BLaER1 (cell line): Measurements from ENCODE around the gene TMED6.

Experiments
- H3K27ac ChIP-seq: shearing (Covaris generic); formaldehyde crosslinking; 2 replicates; pipeline ENCODE4 v1.8.1; 2022
- H3K27me3 ChIP-seq: shearing (Covaris generic); formaldehyde crosslinking; 2 replicates; pipeline ENCODE4 v1.8.1; 2022
- H3K36me3 ChIP-seq: shearing (Covaris generic); formaldehyde crosslinking; 2 replicates; pipeline ENCODE4 v1.8.1; 2022
- H3K4me1 ChIP-seq: shearing (Covaris generic); formaldehyde crosslinking; 2 replicates; pipeline ENCODE4 v1.8.1; 2022
- H3K4me2 ChIP-seq: shearing (Covaris generic); formaldehyde crosslinking; 2 replicates; pipeline ENCODE4 v1.8.1; 2022
- H3K4me3 ChIP-seq: shearing (Covaris generic); formaldehyde crosslinking; 2 replicates; pipeline ENCODE4 v1.8.1; 2022
- H3K9ac ChIP-seq: shearing (Covaris generic); formaldehyde crosslinking; 2 replicates; pipeline ENCODE4 v1.8.1; 2022
- H3K9me3 ChIP-seq: shearing (Covaris generic); formaldehyde crosslinking; 2 replicates; pipeline ENCODE4 v1.8.1; 2022
- H4K20me1 ChIP-seq: shearing (Covaris generic); formaldehyde crosslinking; 2 replicates; pipeline ENCODE4 v1.8.1; 2022
- Cebpa-rat ChIP-seq: shearing (Covaris generic); IDR thresholded peaks from 2 replicates; pipeline ENCODE4 v1.8.1; 2022

The TMED6 gene

GRCh38 chr16:69381231-69381630, 29.6 kb upstream of the TMED6 start:
- TF ChIP-seq Cebpa-rat = no peak
- Histone ChIP-seq H3K4me2 (peak overlapping the region; percentile 86), H3K4me1 (peaks cover 44% of the 10 kb centered on the region), H3K27ac (no peak overlapping the region; the same call in 1 of the 2 replicates), H3K9me3 (peaks cover 9% of the 10 kb centered on the region), H3K9ac (no peak overlapping the region), H3K27me3 (no peaks in the 10 kb centered on the region), H3K36me3 (peaks cover 82% of the 10 kb centered on the region), H4K20me1 (0 out of 2 replicates have a peak, but pooled peaks cover 6% of the 10 kb centered on the region), H3K4me3 (no peak overlapping the region)

DNA sequence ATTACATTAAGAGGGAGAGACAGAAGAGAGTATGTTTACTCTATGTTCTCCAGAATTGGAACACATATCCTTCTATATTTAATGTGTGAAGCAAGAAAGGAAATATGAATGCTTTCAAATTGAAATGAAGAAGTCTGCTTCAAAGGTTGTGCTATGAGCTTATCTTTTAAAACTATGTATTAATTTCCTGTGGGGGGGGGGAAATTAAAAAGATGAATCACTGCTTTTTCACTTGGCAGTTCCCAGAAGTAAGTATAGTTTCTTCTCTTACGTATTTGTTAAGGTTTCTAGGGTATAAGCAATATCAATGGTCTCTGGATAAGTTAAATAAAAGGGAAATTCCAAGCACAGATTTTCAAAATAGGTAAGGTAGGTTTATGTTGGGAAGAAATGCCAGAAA, 27.2 kb upstream of the TMED6 start:
- no peaks in the 10 kb centered on the region for H4K20me1 ChIP-seq
- H3K4me1 ChIP-seq = peaks cover 45% of the 10 kb centered on the region
- H3K27me3 ChIP-seq = no peaks in the 10 kb centered on the region
- peaks cover 97% of the 10 kb centered on the region for H3K36me3 ChIP-seq
- H3K4me2 ChIP-seq = no peak overlapping the region
- no peak overlapping the region for H3K27ac ChIP-seq
- no peak overlapping the region for H3K4me3 ChIP-seq
- no peak for TF ChIP-seq Cebpa-rat
- no peak overlapping the region for H3K9ac ChIP-seq
- H3K9me3 ChIP-seq = peaks cover 22% of the 10 kb centered on the region

- Histone ChIP-seq H3K4me3 (no peak overlapping the region), H3K4me1 (peaks cover 45% of the 10 kb centered on the region), H3K9ac (no peak overlapping the region), H3K4me2 (no peak overlapping the region), H3K9me3 (peaks cover 22% of the 10 kb centered on the region), H4K20me1 (no peaks in the 10 kb centered on the region), H3K27ac (peak overlapping the region; percentile 21; the same call in 1 of the 2 replicates), H3K36me3 (peaks cover 90% of the 10 kb centered on the region), H3K27me3 (no peaks in the 10 kb centered on the region)
- no peak for TF ChIP-seq Cebpa-rat
Measured at GRCh38 chr16:69378036-69378435, 26.4 kb upstream of the TMED6 start.

GRCh38 chr16:69376393-69377059, 24.9 kb upstream of the TMED6 start:
- H4K20me1 ChIP-seq = no peaks in the 10 kb centered on the region
- peaks cover 43% of the 10 kb centered on the region for H3K4me1 ChIP-seq
- no peak overlapping the region for H3K4me3 ChIP-seq
- H3K9me3 ChIP-seq = peaks cover 22% of the 10 kb centered on the region
- no peak for TF ChIP-seq Cebpa-rat
- H3K27ac ChIP-seq = no peak overlapping the region
- peaks cover 74% of the 10 kb centered on the region for H3K36me3 ChIP-seq
- H3K27me3 ChIP-seq = no peaks in the 10 kb centered on the region
- H3K4me2 ChIP-seq = no peak overlapping the region
- no peak overlapping the region for H3K9ac ChIP-seq

DNA sequence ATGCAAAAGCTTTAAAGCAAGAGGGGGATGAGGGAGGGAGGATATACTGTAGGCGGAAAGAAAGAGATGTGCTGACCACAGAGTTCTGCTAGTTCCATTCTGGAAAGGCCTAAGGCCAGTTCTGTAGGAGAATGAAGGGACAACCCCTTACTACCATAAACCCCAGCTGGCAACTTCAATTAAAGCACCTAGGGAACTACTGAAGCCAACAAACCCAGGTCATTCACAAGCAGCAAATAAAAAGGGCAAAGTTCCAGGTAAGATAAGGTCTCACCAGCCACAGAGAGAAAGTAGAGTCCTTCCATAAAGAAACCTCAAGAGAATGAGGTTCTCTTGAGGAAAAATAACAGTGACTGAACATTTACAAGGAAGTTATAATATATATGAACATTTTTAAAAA, 21.4 kb upstream of the TMED6 start:
- H3K4me2 ChIP-seq = peak overlapping the region; percentile 78
- peaks cover 74% of the 10 kb centered on the region for H3K36me3 ChIP-seq
- peak overlapping the region; percentile 92 for H3K27ac ChIP-seq
- peak overlapping the region; percentile 65 for H3K9ac ChIP-seq
- no peaks in the 10 kb centered on the region for H3K27me3 ChIP-seq
- TF ChIP-seq Cebpa-rat = no peak
- peaks cover 28% of the 10 kb centered on the region for H3K9me3 ChIP-seq
- H3K4me3 ChIP-seq = no peak overlapping the region
- H3K4me1 ChIP-seq = peaks cover 70% of the 10 kb centered on the region
- no peaks in the 10 kb centered on the region for H4K20me1 ChIP-seq

DNA sequence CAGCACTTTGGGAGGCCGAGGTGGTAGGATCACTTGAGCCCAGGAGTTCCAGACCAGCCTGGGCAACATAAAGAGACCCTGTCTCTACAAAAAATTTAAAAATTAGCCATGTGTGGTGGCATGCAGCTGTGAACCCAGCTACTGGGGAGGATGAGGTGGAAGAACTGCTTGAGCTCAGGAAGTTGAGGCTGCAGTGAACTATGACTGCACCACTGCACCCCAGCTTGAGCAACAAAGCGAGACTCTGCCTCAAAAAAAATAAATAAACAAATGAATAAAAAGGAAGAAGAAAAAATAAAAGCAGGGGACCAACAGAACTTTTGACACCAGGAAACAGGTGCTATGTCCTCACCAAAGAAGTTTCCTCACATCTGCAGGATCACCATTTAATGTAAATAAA, 20.0 kb upstream of the TMED6 start:
- Histone ChIP-seq H3K36me3 (peaks cover 74% of the 10 kb centered on the region), H3K4me1 (peaks cover 84% of the 10 kb centered on the region), H4K20me1 (no peaks in the 10 kb centered on the region), H3K9me3 (peaks cover 22% of the 10 kb centered on the region), H3K4me3 (peak overlapping the region; percentile 1; the same call in 1 of the 2 replicates), H3K27ac (peak overlapping the region; percentile 92), H3K9ac (peak overlapping the region; percentile 74; the same call in 1 of the 2 replicates), H3K4me2 (peak overlapping the region; percentile 78), H3K27me3 (no peaks in the 10 kb centered on the region)
- TF ChIP-seq Cebpa-rat = peak; percentile 65; the same call in 1 of the 2 replicates

DNA sequence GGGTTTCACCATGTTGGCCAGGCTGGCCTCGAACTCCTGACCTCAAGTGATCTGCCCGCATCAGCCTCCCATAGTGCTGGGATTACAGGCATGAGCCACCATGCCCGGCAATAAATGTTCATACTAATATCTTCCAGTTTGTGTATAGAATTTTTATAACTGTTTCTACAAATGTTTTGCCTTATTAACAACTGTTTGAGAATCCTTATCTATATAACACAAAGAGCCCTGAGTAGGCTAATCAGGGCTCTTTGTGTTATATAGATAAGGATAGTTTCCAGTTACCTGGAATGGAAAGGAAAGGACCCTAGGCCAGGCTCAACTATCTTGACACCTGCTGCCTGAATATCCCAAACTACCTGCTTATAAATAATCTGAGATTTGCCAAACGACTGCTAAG, 17.3 kb upstream of the TMED6 start:
- H4K20me1 ChIP-seq = no peaks in the 10 kb centered on the region
- peak overlapping the region; percentile 92 for H3K27ac ChIP-seq
- peaks cover 97% of the 10 kb centered on the region for H3K4me1 ChIP-seq
- TF ChIP-seq Cebpa-rat = no peak
- H3K4me3 ChIP-seq = no peak overlapping the region
- 0 out of 2 replicates have a peak overlapping the region, but pooled peaks have one; percentile 15 for H3K9ac ChIP-seq
- H3K9me3 ChIP-seq = peaks cover 6% of the 10 kb centered on the region; the same call in 1 of the 2 replicates
- peaks cover 76% of the 10 kb centered on the region for H3K36me3 ChIP-seq
- H3K27me3 ChIP-seq = no peaks in the 10 kb centered on the region
- H3K4me2 ChIP-seq = peak overlapping the region; percentile 78

DNA sequence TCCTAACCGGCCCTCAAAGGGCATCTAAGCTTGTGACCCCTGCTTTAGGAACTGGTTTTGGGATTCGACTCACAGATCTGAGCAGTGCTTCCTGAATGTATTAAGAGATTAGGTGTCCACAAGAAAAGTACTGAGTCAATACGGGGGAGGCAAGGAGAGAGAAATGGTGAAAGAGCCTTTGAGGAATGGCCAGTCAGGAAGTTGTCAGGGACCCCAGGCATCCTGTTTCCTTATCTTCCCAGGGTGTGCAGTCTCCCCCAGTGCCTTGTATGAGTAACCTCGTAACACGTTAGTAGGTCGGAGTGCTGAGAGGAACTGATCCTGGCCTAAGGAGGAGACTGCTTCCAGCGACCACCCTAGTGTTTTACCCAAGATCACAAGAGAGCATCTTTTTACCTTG, 16.4 kb upstream of the TMED6 start:
- Histone ChIP-seq H4K20me1 (no peaks in the 10 kb centered on the region), H3K27me3 (no peaks in the 10 kb centered on the region), H3K4me2 (peak overlapping the region; percentile 78), H3K4me3 (no peak overlapping the region), H3K27ac (peak overlapping the region; percentile 92), H3K36me3 (peaks cover 84% of the 10 kb centered on the region), H3K9me3 (peaks cover 6% of the 10 kb centered on the region; the same call in 1 of the 2 replicates), H3K4me1 (peaks cover 97% of the 10 kb centered on the region), H3K9ac (peak overlapping the region; percentile 15; the same call in 1 of the 2 replicates)
- no peak for TF ChIP-seq Cebpa-rat

DNA sequence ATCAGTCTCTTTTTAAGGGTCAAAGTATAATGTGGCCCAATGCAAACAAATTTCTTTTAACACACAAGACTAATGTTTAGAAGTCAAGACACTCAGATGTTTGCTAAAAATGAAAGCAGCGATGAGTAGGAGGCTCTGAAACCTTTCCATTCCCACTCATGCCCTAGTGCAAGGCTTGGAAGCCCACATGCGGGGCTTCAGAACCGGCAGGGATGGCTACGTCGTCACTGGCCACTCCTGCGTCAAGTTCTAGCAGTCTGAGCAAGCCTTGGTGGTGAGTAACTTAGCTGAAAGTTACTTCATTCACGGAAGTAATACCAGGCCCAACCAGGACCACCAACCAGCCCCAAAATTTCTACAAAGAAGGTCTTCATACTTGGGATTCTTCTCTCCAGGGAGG, 14.8 kb upstream of the TMED6 start:
- Histone ChIP-seq H3K4me1 (peaks cover 99% of the 10 kb centered on the region), H3K4me3 (no peak overlapping the region), H4K20me1 (no peaks in the 10 kb centered on the region), H3K9me3 (peaks cover 6% of the 10 kb centered on the region; the same call in 1 of the 2 replicates), H3K4me2 (no peak overlapping the region), H3K36me3 (peaks cover 84% of the 10 kb centered on the region), H3K9ac (no peak overlapping the region; the same call in 1 of the 2 replicates), H3K27ac (peak overlapping the region; percentile 13; the same call in 1 of the 2 replicates), H3K27me3 (no peaks in the 10 kb centered on the region)
- no peak for TF ChIP-seq Cebpa-rat

DNA sequence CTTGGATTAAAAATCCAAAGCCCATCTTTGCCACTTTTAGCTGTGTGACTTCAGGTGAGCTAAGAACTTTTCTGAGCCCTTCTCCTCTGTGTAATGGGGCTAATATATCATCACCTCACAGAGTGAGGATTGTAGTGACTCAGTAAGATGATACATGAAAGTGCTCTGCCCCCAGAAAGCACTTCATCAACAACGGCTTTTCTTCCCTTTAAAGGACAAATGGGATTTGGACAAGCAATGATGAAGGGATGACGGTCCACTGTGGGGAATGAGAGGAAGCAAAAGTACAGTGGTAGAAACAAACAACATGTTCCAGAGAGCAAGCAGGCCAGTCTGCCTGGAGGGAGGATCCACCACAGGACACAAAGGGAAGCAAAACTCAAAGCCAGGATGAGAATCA, 14.3 kb upstream of the TMED6 start:
- H3K9me3 ChIP-seq = peaks cover 6% of the 10 kb centered on the region; the same call in 1 of the 2 replicates
- peaks cover 99% of the 10 kb centered on the region for H3K4me1 ChIP-seq
- peaks cover 83% of the 10 kb centered on the region for H3K36me3 ChIP-seq
- no peaks in the 10 kb centered on the region for H3K27me3 ChIP-seq
- no peak for TF ChIP-seq Cebpa-rat
- H3K4me2 ChIP-seq = no peak overlapping the region
- H3K4me3 ChIP-seq = no peak overlapping the region
- no peaks in the 10 kb centered on the region for H4K20me1 ChIP-seq
- no peak overlapping the region; the same call in 1 of the 2 replicates for H3K9ac ChIP-seq
- peak overlapping the region; percentile 13; the same call in 1 of the 2 replicates for H3K27ac ChIP-seq
